ENCODE data around the gene MED27. TPM values are rescaled to one million over a fixed set of nuclear protein-coding genes. Genes with fewer than 3 reads are reported as not detected.

The MED27 gene
- total and polyA plus RNA-seq, 2 of the 8 experiments (the other 6 are each of a cell fraction or from before 2014, with no cell fraction given) = 29.9 to 56.5 TPM

GRCh38 chr9:131960851-131961495 lies 118.7 kb downstream of the MED27 start:
- H3K56ac ChIP-seq (replicated peaks; ENCODE audit: insufficient read length, low read depth, low read length) = no peak overlapping the region
- no peak overlapping the region for H4K5ac ChIP-seq (ENCODE audit: insufficient read length, low read depth, low read length)
- H3K4me2 ChIP-seq (ENCODE audit: insufficient read depth in 1 of 2, low read depth in 2 of 2, low read length in 2 of 2) = no peak overlapping the region
- 84% methylated on average over 12 of the region's 12 CpGs; no CpG with 5 or more reads in 1 of the 2 experiments for WGBS, 2 experiments (ENCODE audit: extremely low coverage in 1 of 2, insufficient coverage in 1 of 2, insufficient read length in 1 of 2, insufficient replicate concordance in 2 of 2, low coverage in 1 of 2, low lambda C conversion rate in 2 of 2, missing lambda C conversion rate in 1 of 2)
- H2AK5ac ChIP-seq (ENCODE audit: low read depth, low read length) = no peak overlapping the region
- H3K36me3 ChIP-seq (ENCODE audit: control insufficient read depth in 2 of 4, insufficient read depth in 4 of 4, low read length in 3 of 4) = no peaks in the 10 kb centered on the region; a peak in 1 of 8 replicates
- H3K4me3 ChIP-seq (ENCODE audit: extremely low read depth in 1 of 4, insufficient read depth in 2 of 4, low read depth in 3 of 4, low read length in 4 of 4) = no peak overlapping the region
- no peak overlapping the region for H3K18ac ChIP-seq (ENCODE audit: extremely low read depth, low read length)
- H3K9me3 ChIP-seq (ENCODE audit: insufficient read depth in 2 of 2, low read depth in 1 of 2, low read length in 1 of 2) = no peaks in the 10 kb centered on the region
- peaks cover 2% of the 10 kb centered on the region; the same call in 1 of the 2 replicates for H3K23me2 ChIP-seq (ENCODE audit: low read depth, low read length)
- no peak overlapping the region for H3K9ac ChIP-seq (replicated peaks in 1 of 4; ENCODE audit: extremely low read depth in 1 of 4, low read depth in 3 of 4, low read length in 3 of 4)
- no peak overlapping the region for H3K14ac ChIP-seq (ENCODE audit: insufficient read length)
- no peak for FAIRE-seq
- no peak for TF ChIP-seq KDM5A (IDR thresholded peaks at IDR 0.05; ENCODE audit: low read length)
- no peak for TF ChIP-seq BRCA1 (IDR thresholded peaks at IDR 0.05; ENCODE audit: low read depth, low read length)
- no peak for TF ChIP-seq KDM1A (IDR thresholded peaks at IDR 0.05; ENCODE audit: borderline replicate concordance, low read length)
- TF ChIP-seq EP300 (IDR thresholded peaks at IDR 0.05; ENCODE audit: borderline replicate concordance in 1 of 2, low read depth in 2 of 2, low read length in 2 of 2) = no peak
- H2BK5ac ChIP-seq (ENCODE audit: low read depth, low read length) = no peak overlapping the region
- no peak overlapping the region for H2AFZ ChIP-seq (ENCODE audit: low read length)
- H3K79me1 ChIP-seq (ENCODE audit: low read depth, low read length) = no peaks in the 10 kb centered on the region; the same call in 1 of the 2 replicates
- CTCF ChIA-PET (ENCODE audit: partially characterized antibody) = interaction anchor here (0.7 to 2.5 kb wide), 5 partner anchors 26 to 92 kb away, joined by 3 to 6 read pairs (median 3); no protein-coding TSS in a partner anchor
- POLR2A ChIA-PET (ENCODE audit: partially characterized antibody) = no interaction called here
- H4K91ac ChIP-seq (replicated peaks; ENCODE audit: insufficient read length, low read length) = no peak overlapping the region
- no peak overlapping the region for H4K8ac ChIP-seq (ENCODE audit: extremely low read depth, insufficient read depth, low read length)
- DNase-seq (ENCODE audit: low read depth in 1 of 2, low spot score in 2 of 2) = no peak
- H2BK12ac ChIP-seq (ENCODE audit: low read depth, low read length) = no peak overlapping the region
- peaks cover 0 to 9% (median 0%) of the 10 kb centered on the region in 4 experiments; a peak in 3 of 7 replicates for H3K4me1 ChIP-seq (replicated peaks in 1 of 4; ENCODE audit: control insufficient read depth in 3 of 4, insufficient read depth in 4 of 4, low read length in 3 of 4)
- H3K23ac ChIP-seq (ENCODE audit: insufficient read length) = no peak overlapping the region
- no peak overlapping the region for H2BK20ac ChIP-seq (ENCODE audit: low read length)
- no peak overlapping the region for H2BK15ac ChIP-seq (ENCODE audit: low read length)
- no peak overlapping the region for H3K27ac ChIP-seq (ENCODE audit: low read depth, low read length)
- H4K20me1 ChIP-seq (replicated peaks in 1 of 2; ENCODE audit: control insufficient read depth in 1 of 2, insufficient read depth in 2 of 2, low read length in 2 of 2) = peaks cover 9 to 13% of the 10 kb centered on the region in 2 experiments
- no peaks in the 10 kb centered on the region for H3K79me2 ChIP-seq (ENCODE audit: control insufficient read depth in 1 of 2, insufficient read depth in 2 of 2, low read length in 2 of 2)
- no peak overlapping the region for H3K4ac ChIP-seq (replicated peaks; ENCODE audit: insufficient read length, low read depth, low read length)
- H2BK120ac ChIP-seq (replicated peaks; ENCODE audit: low read depth, low read length) = no peak overlapping the region
- peaks cover 0 to 25% (median 10%) of the 10 kb centered on the region in 4 experiments; a peak in 4 of 7 replicates for H3K27me3 ChIP-seq (replicated peaks in 1 of 4; ENCODE audit: control insufficient read depth in 3 of 4, extremely low read depth in 1 of 4, insufficient read depth in 3 of 4, low read length in 3 of 4)
